ENCODE data around the gene ARHGAP33. TPM values are rescaled to one million over a fixed set of nuclear protein-coding genes. Genes with fewer than 3 reads are reported as not detected.
"Not testable (repeated sequence)": the region's sequence is repeated elsewhere in the genome, so short reads cannot be mapped to it uniquely, and the experiment has no call there.

Gene ARHGAP33
- total RNA-seq, 1 donor from 2014 or later, result 1.2 TPM

DNA sequence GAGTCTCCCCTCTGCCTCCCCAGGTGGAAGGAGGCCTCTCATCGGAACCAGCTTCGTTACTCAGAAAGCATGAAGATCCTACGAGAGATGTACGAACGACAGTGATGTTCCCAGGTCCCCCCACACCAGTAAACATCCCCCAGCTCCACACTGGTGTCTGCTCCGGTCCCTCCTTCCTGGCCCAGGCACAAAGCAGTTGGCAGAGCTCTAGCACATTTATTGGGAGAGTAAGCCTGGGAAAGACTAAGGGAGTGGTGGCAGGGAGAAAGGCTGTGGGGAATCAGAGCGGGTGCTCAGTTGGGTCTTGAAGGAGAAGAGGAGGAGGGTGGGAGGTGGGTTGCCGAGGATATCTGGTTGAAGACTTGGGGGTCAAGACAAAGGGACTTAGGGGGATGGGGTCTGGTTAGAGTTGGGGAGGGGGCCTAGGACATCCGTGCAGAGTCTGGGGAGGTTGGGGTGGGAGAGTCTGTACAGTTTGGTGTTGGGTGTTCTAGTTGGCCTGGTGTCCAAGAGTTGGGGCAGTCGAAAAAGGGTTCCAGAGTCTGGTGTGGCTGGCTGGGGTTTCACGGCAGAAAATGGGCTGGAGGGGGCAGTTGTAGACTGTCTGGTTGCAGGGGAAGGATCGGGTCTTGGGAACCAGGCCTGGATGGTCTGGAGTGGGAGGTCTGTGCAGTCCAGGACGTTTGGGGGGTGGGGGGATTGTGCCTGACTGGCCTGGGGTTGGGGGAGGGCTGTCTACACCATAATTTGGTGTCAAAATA, 20.8 kb upstream of the ARHGAP33 start:
- DNase-seq (ENCODE audit: low read depth in 2 of 2), result no peak

- no peak for DNase-seq (ENCODE audit: low read depth in 2 of 2)
These were observed 20.2 kb upstream of the ARHGAP33 start for GRCh38 chr19:35755131-35755549.

DNA sequence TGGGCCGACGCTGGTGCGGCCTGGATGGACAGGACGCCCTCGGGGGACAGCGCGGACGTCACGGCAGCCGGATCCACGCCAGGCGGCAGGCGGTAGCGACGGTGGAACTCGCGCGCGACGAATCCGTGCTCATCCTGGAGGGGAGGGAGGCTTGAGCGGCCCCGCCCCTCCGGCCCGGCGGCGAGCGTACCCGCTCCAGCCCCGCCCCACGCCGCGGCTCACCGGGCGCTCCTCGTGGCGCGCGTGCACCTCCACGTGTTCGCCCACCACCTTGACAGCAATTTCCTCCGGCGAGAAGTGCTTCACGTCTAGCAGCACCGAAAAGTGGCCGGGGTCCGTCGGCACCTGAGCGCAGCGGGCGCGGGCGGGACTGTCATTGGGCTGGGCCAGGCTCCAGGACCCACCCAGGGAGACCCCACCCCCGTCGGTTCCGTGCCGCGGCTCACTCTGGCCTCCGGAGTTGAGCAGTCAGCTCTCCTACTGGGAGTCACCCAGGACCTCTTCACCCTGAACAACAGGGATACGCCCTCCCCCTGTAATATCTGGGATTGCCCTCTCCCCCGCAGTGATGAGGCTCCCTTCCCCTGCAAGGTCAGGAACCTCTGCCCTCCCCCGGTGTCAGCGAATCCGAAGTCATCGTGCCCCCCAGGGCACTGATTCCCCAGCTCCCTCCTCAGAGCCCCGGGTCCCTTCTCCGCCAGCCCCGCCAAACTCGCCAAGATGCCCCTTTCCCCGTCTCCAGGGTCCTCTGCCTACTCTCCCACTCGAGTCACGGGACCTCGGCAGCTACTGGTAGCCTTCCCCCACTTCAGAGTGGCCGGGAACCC, 19.6 kb upstream of the ARHGAP33 start:
- peak in 1 of 2 donors; percentile 60 for DNase-seq (ENCODE audit: low read depth in 2 of 2)

DNA sequence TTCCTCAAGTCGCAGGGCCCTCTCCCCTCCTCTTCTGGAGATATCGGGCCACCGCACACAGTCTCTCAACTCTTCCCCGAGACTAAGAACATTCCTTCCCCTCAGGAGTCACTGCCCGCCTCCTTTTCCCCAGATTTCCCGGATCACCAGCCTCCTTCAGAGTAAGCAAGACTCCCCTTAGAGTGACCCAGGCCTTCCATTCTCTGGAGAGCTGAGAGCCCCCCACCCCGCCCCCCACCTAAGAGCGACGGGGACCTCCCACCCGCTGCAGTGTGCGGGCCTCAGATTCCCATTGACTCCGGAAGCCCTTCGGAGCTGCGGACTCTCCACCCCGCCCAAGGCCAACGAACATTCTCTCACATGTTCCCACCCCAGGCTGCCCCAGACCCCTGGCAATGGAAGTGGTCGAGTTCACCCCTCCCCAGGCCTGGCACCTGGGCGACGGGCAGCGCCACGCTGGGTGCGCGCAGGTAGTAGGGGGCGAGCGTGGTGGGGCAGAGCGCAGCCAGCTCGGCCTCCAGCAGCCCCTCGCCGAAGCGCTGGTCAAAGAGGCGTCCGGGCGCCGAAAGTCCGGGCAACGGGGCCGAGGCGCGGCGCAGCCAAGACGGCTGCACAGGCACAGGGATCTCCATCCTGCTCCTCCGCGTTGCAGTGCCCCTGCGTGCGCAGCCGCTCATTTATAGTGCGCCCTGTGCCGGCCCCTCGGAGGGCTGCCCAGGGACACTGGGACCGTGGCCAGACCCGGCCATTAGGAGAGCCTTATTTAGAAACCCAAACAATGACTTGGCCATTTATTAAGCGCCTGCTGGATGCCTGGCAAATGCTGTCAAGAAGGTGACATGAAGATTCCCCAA, 18.8 kb upstream of the ARHGAP33 start, which contains the start of gene HSPB6:
TSS of gene HSPB6 (minus strand) at position 653 of the 854 bp plus-strand sequence. CDS start at position 632, 21 bp downstream.
- peak; percentile 31 to 37 for DNase-seq (ENCODE audit: low read depth in 2 of 2)

- DNase-seq (ENCODE audit: low read depth in 2 of 2), result peak in 1 of 2 donors; percentile 67
These were observed 18.1 kb upstream of the ARHGAP33 start for GRCh38 chr19:35757231-35757748.

GRCh38 chr19:35757749-35758608, 17.4 kb upstream of the ARHGAP33 start, which contains the start of gene PROSER3:
Gene PROSER3 (plus strand): TSS chr19:35758176. CDS start chr19:35758216, 40 bp downstream.
- DNase-seq (ENCODE audit: low read depth in 2 of 2), result peak; percentile 99 to 100

DNA sequence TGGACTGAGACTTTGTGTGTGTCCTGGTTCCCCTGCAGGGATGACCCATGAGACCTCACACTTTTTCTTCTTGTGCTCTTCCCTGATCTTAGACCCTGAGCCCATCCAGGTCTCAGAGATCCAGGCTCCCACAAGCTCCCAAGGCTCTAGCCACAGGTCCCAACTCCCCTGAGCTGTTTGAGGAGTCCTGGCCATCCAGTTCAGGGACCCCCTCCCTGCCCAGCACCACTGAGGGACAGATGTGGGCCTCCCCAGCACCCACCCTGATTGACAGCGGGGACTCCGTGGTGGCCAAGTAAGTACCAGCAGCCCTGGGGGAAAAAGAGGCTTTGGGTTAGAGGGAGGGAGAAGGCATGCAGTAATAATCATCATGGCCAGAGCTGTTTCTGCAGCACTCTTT, 15.7 kb upstream of the ARHGAP33 start:
- no peak for DNase-seq (ENCODE audit: low read depth in 2 of 2)

DNA sequence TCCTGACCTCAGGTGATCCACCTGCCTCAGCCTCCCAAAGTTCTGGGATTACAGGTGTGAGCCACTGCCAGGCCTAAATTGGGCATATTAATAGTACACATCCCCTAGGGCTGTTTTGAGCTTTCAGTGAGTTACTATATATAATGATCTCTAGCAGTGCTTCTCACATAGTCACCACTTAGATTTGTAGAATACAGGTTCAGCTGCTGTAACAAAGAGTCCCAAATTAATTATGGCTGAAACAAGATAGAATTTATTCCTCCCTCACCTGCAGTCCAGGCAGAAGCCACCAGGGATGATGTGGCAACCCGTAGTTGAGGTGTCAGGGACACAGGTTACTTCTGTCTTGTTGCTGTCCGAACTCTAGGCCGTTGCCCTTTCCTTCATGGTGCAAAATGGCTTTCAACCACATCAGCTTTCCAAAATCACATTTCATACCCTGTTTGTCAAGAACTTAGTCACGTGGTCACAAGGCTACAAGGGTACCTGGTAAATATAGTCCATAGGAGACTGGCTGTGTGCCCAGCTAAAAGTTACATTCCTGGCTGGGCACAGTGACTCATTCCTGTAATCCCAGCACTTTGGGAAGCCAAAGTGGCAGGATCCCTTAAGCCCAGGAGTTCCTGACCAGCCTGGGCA, 14.5 kb upstream of the ARHGAP33 start:
- DNase-seq (ENCODE audit: low read depth in 2 of 2), result no peak

DNA sequence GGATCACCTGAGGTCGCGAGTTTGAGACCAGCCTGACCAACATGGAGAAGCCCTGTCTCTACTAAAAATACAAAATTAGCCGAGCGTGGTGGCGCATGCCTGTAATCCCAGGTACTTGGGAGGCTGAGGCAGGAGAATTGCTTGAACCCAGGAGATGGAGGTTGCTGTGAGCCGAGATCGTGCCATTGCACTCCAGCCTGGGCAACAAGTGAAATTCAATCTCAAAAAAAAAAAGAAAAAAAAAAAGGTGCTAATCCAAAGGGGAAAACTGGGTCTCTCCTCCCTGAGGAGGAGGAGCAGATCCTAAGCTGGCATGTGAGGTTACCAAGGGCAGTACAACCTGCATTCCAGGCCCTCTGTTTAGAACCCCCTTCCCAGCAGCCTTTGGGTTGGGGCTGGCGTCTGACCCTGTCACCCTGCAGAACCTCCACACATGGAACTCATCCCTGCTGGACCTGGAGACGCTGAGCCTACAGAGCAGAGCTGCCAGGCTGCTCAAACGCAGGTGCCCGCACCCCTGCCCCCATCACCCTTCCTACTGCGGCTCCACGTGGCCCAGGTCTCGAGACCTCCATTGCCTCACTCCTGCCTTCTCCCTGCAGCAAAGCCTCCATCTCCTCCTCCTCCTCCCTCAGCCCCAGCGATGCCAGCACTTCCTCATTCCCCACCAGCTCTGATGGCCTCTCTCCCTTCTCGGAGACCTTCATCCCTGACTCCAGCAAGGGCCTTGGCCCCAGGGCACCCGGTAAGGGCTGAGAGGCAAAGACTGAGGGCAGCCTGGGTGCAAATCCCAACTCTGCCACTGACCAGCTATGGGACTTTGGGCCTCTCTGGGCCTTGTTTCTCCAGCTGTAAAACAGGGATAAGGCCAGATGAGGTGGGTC, 10.7 kb upstream of the ARHGAP33 start:
- no peak for DNase-seq (ENCODE audit: low read depth in 2 of 2)

- DNase-seq (ENCODE audit: low read depth in 2 of 2), result no peak
These were observed 8.7 kb upstream of the ARHGAP33 start for GRCh38 chr19:35766571-35767104.

- no peak for DNase-seq (ENCODE audit: low read depth in 2 of 2)
These were observed 7.9 kb upstream of the ARHGAP33 start for GRCh38 chr19:35767288-35768081.

- no peak for DNase-seq (ENCODE audit: low read depth in 2 of 2)
These were observed 7.3 kb upstream of the ARHGAP33 start for GRCh38 chr19:35768082-35768421.

GRCh38 chr19:35772362-35772761, 3.0 kb upstream of the ARHGAP33 start:
- not testable (repeated sequence) for DNase-seq (ENCODE audit: low read depth in 2 of 2)

- no peak for DNase-seq (ENCODE audit: low read depth in 2 of 2)
These were observed 2.2 kb upstream of the ARHGAP33 start for GRCh38 chr19:35773020-35773806.

DNA sequence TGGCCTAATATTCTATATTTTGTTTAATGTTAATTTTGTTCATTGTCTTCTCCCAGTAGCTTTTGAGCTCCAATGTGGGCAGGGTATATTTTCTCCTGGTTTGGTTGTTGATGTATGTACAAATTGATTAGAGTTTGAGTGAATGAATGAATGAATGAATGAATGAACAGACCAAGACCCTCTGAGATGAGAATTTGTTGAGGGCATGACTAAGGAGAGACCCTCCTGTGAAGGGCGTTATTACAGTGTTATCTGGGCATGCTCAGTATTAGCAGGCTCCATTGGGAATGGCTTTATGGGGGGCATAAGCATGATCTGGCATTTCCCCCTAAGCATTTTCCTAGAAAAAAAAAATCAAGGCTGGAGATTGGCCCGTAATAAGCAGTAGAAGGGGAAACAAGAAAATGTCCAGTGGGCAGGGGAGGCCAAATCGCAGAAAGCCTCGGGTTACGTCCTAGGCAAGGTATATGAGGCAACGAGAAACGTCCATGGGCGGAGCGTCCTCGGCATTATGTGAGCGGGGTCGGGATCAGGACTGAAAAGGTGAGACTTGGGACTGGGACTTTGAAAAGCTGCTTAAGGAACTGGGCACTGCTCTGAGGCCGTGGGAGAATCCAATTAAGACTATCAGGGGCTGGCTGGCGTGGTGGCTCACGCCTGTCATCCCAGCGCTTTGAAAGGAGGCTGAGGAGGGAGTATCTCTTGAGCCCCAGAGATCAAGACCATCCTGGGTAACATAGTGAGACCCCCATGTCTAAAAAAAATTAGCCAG, 904 bp upstream of the ARHGAP33 start:
- DNase-seq (ENCODE audit: low read depth in 2 of 2), result no peak

DNA sequence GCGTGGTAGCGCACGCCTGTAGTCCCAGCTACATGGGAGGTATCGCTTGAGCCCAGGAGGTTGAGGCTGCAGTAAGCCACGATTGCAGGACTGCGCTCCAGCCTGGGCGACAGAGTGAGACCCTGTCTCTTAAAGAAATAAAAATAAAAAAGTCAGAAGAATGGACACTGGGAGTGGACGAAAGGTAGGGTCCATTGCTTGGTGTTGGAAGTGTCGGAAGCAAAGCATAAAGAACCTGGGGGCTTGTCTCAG, 392 bp upstream of the ARHGAP33 start:
- no peak for DNase-seq (ENCODE audit: low read depth in 2 of 2)
